Measurements from ENCODE around the gene DLG2.

GRCh38 chr11:83744620-83745192 is 1882.4 kb downstream of the DLG2 start:
- TF ChIP-seq CTCF (IDR thresholded peaks at IDR 0.05; ENCODE audit: low read length) (no peak), EZH2 (optimal IDR thresholded peaks at IDR 0.05; ENCODE audit: low read depth, low read length) (no peak)

All from MM.1S (cell line).